BE2C (cell line): ENCODE results near the gene ZNF778.

ENCODE experiments used
- DNase-seq: peaks from one replicate; pipeline ENCODE4 v3.0.0-alpha.2; 2020
- H3K27me3 ChIP-seq: fragments of 250-450 bp; sonication (Bioruptor Pico); 2 replicates; pipeline ENCODE4 v1.5.1; 2020; ENCODE audit warnings: mild to moderate bottlenecking
- H3K36me3 ChIP-seq: fragments of 250-450 bp; sonication (Bioruptor Pico); 2 replicates; pipeline ENCODE4 v1.5.1; 2020; ENCODE audit warnings: mild to moderate bottlenecking
- H3K4me1 ChIP-seq: fragments of 250-450 bp; sonication (Bioruptor Pico); 2 replicates; pipeline ENCODE4 v1.5.1; 2020
- H3K4me3 ChIP-seq: 2 replicates; pipeline ENCODE4 v1.5.1; 2011; ENCODE audit warnings: low read depth, low read length
- H3K9me3 ChIP-seq: fragments of 250-450 bp; sonication (Bioruptor Pico); 2 replicates; pipeline ENCODE4 v1.5.1; 2020
- TF ChIP-seq, protein P1 (sequence below): IDR thresholded peaks from 2 replicates; pipeline ENCODE4 v1.5.1; 2012; ENCODE audit warnings: mild to moderate bottlenecking, low read depth, low read length

The ZNF778 gene

DNA sequence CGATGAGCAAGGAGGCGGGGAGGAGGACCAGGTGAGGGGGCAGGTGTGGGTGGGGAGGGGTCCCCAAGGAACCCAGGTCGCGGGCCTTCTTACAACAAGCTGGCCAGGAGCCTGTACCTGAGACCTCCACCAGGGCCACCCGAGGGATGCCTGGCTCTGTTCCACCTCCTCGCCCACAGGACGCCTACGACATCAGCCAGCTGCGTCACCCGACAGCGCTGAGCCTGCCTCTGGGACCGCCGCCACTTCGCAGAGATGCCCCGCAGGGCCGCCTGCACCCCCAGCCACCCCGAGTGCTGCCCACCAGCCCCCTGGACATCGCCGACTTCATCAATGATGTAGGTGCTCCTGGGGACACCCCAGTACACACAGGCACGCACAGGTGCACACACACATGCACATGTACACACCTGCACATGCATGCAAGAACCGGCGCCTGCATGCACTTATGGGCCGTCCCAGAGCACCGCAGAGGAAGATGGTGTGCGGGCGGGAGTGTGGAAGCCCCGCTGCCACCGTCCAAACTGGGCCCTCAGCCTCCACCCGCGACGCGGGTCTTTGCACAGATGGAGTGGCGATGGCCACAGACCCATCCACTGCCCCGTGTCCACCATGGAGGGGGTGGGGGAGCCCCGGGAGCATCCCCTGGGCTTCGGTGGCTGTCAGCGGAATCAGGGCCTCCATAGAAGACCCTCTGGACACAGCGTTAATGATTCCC is 23.8 kb upstream of the ZNF778 start:
- Histone ChIP-seq H3K27me3 (peaks cover 20% of the 10 kb centered on the region), H3K9me3 (no peaks in the 10 kb centered on the region), H3K4me1 (no peaks in the 10 kb centered on the region), H3K36me3 (no peaks in the 10 kb centered on the region), H3K4me3 (no peak overlapping the region)
- TF ChIP-seq, protein P1, sequence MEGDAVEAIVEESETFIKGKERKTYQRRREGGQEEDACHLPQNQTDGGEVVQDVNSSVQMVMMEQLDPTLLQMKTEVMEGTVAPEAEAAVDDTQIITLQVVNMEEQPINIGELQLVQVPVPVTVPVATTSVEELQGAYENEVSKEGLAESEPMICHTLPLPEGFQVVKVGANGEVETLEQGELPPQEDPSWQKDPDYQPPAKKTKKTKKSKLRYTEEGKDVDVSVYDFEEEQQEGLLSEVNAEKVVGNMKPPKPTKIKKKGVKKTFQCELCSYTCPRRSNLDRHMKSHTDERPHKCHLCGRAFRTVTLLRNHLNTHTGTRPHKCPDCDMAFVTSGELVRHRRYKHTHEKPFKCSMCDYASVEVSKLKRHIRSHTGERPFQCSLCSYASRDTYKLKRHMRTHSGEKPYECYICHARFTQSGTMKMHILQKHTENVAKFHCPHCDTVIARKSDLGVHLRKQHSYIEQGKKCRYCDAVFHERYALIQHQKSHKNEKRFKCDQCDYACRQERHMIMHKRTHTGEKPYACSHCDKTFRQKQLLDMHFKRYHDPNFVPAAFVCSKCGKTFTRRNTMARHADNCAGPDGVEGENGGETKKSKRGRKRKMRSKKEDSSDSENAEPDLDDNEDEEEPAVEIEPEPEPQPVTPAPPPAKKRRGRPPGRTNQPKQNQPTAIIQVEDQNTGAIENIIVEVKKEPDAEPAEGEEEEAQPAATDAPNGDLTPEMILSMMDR: no peak
- peak; percentile 33 for DNase-seq

DNA sequence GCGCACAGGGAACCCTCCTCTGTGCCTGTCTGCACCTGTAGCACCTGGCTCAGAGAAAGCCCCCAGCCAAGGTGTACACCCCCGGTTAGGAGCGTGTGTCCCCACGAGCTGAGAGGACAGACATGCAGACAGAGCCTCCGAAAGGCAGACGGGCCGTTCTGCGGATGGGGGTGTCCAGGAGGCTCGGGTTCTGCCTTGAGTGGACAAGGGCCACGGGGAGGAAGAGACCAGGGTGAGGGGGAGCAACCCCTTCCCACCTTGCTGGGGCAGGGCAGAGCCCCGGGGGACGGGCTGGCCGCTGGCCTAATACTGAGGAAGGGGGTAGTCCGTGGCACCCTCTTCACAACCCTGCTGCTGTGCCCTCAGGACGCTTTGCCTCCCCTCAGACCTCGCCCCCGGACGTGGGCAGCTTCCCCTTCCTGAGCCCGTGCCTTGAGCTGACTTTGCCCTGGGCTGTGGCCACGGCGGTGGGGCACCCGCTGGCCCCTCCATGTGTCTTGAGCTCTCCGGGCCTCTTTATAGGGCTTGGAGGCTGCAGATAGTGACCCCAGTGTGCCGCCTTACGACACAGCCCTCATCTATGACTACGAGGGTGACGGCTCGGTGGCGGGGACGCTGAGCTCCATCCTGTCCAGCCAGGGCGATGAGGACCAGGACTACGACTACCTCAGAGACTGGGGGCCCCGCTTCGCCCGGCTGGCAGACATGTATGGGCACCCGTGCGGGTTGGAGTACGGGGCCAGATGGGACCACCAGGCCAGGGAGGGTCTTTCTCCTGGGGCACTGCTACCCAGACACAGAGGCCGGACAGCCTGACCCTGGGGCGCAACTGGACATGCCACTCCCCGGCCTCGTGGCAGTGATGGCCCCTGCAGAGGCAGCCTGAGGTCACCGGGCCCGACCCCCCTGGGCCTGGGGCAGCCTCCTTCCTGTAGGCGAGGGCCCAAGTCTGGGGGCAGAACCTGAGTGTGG is 22.9 kb upstream of the ZNF778 start:
- TF ChIP-seq, protein P1: no peak
- Histone ChIP-seq H3K4me1 (no peaks in the 10 kb centered on the region), H3K27me3 (peaks cover 24% of the 10 kb centered on the region)

DNA sequence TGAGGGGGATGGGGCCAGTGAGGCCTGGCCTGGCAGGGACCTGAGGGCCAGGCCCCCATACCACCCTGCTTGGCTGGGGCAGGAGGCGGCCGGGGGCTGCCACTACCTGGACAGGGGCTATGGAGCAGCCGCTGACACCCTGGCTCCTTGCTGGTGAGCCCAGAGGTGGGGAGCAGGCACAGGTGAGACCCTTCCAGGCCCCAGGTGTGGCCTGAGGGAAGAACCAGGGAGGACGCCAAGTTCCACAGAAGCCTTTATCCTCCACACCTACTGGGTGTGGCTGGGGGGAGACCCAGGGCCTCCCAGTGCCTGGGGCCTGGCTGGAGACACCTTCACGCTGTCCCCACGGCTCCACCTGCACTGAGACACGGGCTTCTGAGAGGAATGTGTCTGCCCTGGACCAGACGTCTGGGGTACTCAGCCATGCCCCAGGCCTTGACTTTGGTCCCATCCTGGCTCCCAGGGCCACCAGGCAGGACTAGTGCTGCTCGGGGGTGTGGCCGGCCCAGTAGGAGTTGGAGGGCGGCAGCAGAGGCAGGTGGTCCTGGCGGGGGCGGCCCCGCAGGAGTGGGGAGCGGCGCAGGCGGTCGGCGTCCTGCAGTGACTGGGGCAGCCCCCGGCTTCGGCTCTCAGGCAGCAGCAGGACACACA is 21.9 kb upstream of the ZNF778 start:
- Histone ChIP-seq H3K9me3 (no peaks in the 10 kb centered on the region), H3K27me3 (peaks cover 27% of the 10 kb centered on the region), H3K4me1 (no peaks in the 10 kb centered on the region), H3K36me3 (no peaks in the 10 kb centered on the region), H3K4me3 (no peak overlapping the region)
- TF ChIP-seq, protein P1: no peak
- DNase-seq: no peak

More for the DNA sequence above, 22.9 kb upstream of the ZNF778 start:
- no peaks in the 10 kb centered on the region for H3K9me3 ChIP-seq
- no peak overlapping the region for H3K4me3 ChIP-seq
- DNase-seq: no peak
- H3K36me3 ChIP-seq: no peaks in the 10 kb centered on the region

GRCh38 chr16:89197033-89197632 is 20.4 kb upstream of the ZNF778 start:
- no peak overlapping the region for H3K4me3 ChIP-seq
- TF ChIP-seq, protein P1: no peak
- no peaks in the 10 kb centered on the region for H3K9me3 ChIP-seq
- no peaks in the 10 kb centered on the region for H3K36me3 ChIP-seq
- no peak for DNase-seq
- peaks cover 29% of the 10 kb centered on the region for H3K27me3 ChIP-seq
- no peaks in the 10 kb centered on the region for H3K4me1 ChIP-seq

DNA sequence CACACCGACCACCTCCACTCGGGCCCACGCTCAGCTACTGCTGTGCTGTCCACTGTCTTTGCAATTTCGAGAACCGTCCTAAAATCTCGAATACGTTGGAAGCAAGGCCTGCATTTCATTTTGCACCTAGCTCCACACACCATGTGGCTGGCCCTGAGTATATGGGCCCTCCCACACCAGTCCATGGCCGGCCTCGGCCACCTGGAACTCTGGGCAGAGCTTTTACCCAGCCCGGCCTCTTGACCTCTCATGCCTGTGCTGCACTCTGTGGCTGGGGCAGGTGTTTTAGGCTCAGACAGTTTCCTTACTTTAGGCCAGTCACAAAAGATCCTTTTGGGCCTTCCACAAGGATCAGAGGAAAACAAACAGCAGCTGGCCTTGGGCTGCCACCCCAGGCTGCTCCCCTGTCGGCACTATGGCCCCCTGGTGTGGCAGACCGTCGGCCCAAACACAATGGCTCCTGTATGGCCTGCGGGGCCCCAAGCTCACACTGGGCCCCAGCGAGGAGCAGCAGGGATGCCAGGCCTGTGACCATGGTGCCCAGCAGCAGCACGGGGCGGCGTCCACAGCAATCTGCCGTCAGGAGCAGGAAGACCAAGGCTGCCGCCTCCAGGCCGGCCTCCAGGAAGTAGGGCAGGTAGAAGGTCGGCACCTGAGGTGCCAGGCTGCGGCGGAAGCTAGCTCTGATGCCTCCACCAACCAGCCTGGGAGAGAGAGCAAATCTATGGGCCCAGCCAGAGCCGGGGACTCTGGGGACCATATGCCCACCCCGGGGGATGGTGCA is 19.7 kb upstream of the ZNF778 start:
- TF ChIP-seq, protein P1: no peak
- H3K4me3 ChIP-seq: no peak overlapping the region

More for the DNA sequence above, 19.7 kb upstream of the ZNF778 start:
- Histone ChIP-seq H3K36me3 (no peaks in the 10 kb centered on the region), H3K4me1 (no peaks in the 10 kb centered on the region), H3K9me3 (peaks cover 3% of the 10 kb centered on the region; the same call in 1 of the 2 replicates), H3K27me3 (peaks cover 34% of the 10 kb centered on the region)
- DNase-seq: no peak
